GM21825 (cell line): ENCODE data around the gene IGSF11.

Experiments used
- ATAC-seq: cut with Tn5 transposase; IDR thresholded peaks from one replicate; pipeline ENCODE4 v1.9.1; 2021; ENCODE audit warnings: mild to moderate bottlenecking, moderate library complexity; ENCODE audit not compliant: unreplicated experiment

Gene IGSF11

DNA sequence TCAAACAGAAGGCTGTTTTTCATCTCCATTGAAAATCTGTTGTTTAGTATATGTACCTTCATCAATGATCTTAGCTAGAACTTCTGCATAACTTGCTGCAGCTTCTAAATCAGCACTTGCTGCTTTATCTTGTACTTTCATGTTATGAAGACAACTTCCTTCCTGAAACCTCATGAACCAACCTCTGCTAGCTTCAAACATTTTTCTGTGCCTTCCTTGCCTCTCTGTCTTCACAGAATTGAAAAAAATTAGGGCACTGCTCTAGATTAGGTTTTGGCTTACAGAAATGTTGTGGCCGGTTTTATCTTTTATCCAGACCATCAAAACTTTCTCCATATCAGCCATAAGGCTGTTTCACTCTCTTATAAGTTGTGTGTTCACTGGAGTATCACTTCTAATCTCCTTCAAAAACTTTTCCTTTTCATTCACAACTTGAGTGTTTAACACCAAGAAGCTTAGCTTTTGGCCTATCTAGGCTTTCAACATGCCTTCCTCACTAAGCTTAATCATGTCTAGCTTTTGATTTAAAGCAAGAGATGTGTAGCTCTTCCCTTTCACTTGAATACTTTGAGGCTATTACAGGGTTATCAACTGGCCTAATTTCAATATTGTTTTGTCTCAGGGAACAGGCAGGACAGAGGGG lies 78.6 kb downstream of the IGSF11 start:
- ATAC-seq = no peak

GRCh38 chr3:118951089-118951488 lies 83.6 kb downstream of the IGSF11 start:
- no peak for ATAC-seq

- ATAC-seq = no peak
Observed at GRCh38 chr3:118949113-118949760, 85.4 kb downstream of the IGSF11 start.

GRCh38 chr3:118948146-118948545 lies 86.5 kb downstream of the IGSF11 start:
- ATAC-seq = no peak

DNA sequence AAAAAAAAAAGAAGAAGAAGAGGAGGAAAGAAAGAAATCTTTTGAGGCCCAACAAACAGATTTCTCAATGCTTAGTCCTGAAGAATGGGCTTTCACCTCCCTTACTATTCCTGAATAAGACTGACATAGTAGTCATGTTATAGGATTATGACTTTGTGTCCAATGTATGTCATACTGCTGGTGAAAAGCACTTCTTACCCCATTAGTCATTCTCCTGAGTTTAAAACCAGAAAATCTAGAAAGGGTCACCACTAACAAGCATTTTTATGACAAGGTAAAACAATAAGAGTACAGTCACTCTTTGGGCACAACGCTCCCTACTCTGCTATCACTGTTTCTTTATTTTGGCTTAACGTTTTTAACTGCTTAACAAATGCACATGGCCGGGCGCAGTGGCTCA lies 88.2 kb downstream of the IGSF11 start:
- ATAC-seq = no peak

- ATAC-seq = no peak
Observed at GRCh38 chr3:118945834-118946233, 88.8 kb downstream of the IGSF11 start.

GRCh38 chr3:118943597-118943996 lies 91.0 kb downstream of the IGSF11 start:
- no peak for ATAC-seq

DNA sequence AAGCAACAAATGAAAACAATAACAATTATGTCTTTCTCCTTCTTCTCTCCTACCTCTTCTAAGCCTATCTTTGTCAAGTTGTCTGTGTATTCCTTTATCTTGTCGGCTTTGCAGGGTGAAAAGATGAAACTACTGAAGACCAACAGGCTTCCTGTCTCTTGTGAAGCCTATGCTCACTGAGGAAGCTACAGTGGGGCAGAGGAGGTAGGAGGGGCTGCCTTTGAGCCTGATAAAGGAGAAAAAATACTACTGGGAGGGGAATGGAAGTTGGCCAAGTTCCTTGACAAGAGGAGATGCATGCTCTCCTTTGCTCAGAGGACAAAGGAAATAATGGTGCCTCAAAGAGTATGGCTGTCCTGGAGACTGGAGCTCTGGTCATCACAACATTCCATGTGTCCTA lies 92.0 kb downstream of the IGSF11 start:
- no peak for ATAC-seq

DNA sequence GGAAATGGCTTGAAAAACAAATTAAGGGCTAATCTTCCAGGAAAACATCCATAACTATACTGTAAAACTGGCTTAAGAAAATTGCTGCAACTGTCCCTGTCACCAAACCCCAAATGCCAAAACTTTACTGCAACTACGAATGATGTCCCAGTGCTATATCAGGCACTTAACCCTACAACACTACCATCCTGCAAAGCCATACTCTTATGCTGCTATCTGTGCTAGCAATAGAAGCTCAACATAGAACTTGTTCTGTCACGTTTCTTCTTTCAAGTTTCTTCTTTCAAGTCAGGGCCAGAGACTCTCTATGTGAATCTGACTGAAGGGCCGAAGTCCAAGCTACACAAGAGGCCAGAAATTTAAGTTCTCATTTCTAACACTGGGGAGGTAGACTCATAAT lies 92.5 kb downstream of the IGSF11 start:
- no peak for ATAC-seq

GRCh38 chr3:118941236-118941635 lies 93.4 kb downstream of the IGSF11 start:
- no peak for ATAC-seq

DNA sequence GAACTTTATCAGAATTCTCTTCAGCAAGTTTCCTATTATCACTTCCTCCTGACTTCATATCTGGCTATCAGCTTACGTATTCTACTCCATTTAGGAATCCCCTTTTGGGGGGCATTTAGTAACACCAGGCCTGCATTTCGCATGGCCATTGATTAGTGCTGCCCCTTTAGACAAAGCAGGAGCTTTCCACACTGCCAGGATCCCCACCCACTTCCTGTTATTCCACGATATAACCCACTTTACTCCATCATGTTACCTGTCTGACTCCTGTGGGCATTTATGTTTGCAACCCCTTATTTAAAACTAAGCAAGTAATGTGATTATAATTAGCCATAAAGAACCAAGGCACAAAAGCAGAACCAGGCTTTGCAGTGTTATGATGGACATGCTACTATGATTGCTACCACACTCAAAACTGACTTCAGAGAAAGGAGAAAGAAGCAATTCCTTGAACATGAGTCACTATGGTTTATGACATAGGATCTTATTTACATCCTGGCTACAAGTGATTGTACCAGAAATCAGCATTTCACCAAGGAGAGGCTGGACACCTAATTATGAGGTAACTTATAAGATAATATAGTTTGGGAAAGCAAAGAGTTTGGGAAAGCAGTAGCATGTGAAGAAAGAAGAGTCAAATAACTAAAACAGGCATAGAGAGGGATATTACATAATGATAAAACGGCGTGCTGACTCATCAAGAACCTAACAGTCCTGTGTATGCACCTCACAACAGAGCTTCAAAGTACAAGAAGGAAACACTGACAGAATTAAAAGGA lies 96.3 kb downstream of the IGSF11 start:
- ATAC-seq = no peak

GRCh38 chr3:118936811-118937210 lies 97.8 kb downstream of the IGSF11 start:
- ATAC-seq = no peak

DNA sequence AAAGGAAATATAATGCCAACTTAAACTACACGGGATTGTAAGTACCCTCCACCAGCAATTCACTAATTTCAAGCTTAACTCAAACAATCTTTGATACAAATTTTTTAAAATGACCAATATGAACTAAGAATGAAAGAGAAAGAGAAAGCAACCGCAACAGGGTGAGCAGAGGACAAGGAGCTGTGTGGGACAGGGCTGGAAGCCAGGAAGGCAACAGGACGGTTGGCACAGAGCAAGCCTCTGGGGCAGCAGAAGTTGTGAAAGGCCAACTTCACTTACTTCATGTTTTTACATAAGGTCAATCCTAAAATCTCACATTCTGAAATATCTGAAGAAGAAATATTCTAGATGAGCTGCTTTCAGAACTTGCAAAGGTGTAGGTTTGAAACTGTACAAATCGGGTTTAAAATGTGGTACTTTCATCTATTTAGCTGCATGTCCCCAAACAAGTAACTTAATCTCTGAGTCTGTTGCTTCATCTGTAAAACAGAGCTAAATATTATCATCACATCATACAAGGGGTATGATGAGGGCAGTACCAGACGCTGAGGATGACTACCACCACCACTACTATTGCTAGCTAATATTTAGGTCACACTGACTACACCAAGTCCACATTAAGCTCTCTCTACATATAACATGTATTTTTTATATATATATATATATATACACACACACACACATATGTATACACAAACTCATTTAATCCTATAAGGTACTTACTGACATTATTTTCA lies 101.7 kb downstream of the IGSF11 start:
- no peak for ATAC-seq

GRCh38 chr3:118931996-118932395 lies 102.7 kb downstream of the IGSF11 start:
- ATAC-seq = no peak

DNA sequence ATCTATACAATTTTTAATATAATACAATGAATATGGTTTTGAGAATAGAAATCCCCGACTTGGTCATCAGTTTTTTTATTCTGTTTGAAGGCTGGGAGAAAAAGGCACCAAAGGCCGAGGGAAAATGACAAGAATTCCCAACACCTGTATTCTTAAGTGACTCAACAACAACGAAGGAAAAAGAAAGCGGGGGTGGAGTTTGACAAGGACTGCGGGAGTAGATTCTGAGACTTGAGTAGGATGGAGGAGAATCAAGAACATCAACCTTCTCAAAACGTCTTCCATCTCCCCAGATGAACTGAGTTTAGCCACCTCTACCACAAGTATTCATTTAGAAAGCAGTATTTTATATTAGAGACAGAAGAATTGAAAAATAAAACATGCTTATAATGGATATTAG lies 107.2 kb downstream of the IGSF11 start:
- no peak for ATAC-seq

GRCh38 chr3:118912188-118912587 lies 122.5 kb downstream of the IGSF11 start:
- no peak for ATAC-seq

DNA sequence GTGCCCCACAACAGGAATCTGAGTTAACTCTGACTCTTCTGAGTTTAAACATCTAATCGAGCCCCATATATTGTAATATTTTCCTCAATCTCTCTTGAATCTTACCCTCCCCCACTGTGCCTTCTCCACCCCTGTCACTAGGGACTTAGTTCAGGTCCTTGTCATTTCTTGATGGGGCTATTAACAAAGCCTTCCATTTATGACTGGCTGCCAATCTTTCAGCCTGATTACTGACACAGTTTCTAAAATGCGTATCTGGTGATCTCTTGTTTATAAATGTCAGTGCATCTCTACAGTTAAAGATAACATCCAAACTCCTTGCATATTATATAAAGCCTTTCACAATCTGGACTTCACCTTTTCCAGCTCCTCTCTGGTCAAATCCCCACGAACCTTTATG lies 124.3 kb downstream of the IGSF11 start:
- ATAC-seq = no peak

DNA sequence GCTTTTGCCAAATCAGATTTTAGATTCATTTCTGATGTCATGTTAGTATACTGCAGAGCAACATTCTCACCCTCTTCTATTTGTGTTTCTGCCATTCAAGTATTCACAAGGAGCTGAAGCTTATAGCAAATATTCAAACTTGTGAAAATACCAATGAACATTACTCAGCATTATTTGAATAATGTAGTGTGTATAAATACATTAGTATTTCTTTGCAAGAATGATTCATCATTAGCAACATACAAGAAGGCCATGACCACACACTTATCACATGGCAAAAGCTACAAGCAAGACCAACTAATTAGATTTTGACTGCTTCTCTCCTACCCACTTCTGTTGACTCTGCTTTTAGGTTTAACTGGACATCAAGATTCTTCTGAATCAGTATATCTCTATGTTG lies 124.9 kb downstream of the IGSF11 start:
- no peak for ATAC-seq

DNA sequence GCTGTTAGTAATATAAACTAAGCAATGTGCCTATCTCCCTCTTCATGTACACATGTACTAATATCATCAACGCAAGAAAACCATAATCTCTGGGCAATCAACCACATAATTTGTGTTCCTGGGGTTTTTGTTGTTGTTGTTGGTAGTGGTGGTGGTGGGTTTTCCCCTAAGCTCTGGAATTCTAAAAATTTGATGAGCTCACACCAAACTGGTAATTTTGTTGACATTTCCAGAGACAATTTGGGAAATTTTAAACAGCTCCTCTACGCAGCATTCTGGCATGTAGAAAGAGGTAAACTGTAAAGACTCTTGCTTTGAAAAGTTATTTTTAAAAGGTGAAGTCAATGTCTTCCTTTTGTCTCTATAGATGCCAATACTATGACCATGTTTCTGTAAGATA lies 126.7 kb downstream of the IGSF11 start:
- no peak for ATAC-seq

- no peak for ATAC-seq
Observed at GRCh38 chr3:118900737-118901525, 133.7 kb downstream of the IGSF11 start.

DNA sequence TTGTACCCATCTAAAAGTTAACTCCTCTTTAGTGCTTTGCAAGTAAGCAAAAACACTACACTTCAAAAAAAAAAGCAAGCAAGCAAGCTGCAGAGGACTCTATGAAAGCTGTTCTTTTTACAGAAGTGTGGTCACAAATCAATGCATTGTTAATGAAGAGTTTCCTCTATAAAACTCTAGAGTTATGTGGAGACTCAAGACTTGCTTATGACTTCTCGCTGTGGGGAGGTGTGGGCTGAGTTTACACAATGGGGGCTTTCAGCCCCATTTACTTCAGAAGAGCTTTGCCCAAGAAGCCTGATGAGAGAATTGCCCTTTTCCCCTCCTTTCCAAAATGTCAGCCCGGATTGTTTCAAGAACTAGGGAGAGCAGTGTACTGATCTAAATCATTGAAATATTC lies 144.4 kb downstream of the IGSF11 start:
- ATAC-seq = no peak
